Central memory CD8-positive, alpha-beta T cell (primary cell): ENCODE measurements around the gene CTBP1.
A peak's percentile ranks its signal among the peaks of the same experiment; 100 is the strongest.
"Not testable (repeated sequence)": the region's sequence is repeated elsewhere in the genome, so short reads cannot be mapped to it uniquely, and the experiment has no call there.

Experiments
- ATAC-seq: fragments of 150-1000 bp; cut with Tn5 transposase; replicated peaks from 2 replicates; pipeline ENCODE4 v1.10.0; 2022; ENCODE audit warnings: mild to moderate bottlenecking, moderate FRiP score, moderate number of reproducible peaks; ENCODE audit not compliant: poor library complexity, severe bottlenecking; ENCODE audit errors: extremely low read depth
- DNase-seq, 2 donors: peaks; one replicate each; pipeline ENCODE4 v3.0.0; 2021; ENCODE audit warnings: low spot score in 2 of 2
- H3K27ac Mint-ChIP-seq: one replicate; pipeline ENCODE4 v1.8.0; 2022; ENCODE audit warnings: low read depth, mild to moderate bottlenecking, moderate library complexity, mixed read lengths
- H3K27me3 Mint-ChIP-seq: one replicate; pipeline ENCODE4 v1.8.0; 2022; ENCODE audit warnings: mixed read lengths
- H3K36me3 Mint-ChIP-seq: one replicate; pipeline ENCODE4 v1.8.0; 2022; ENCODE audit warnings: mild to moderate bottlenecking, moderate library complexity, mixed read lengths; ENCODE audit not compliant: insufficient read depth
- H3K4me1 Mint-ChIP-seq: one replicate; pipeline ENCODE4 v1.8.0; 2022; ENCODE audit warnings: mixed read lengths
- H3K4me3 Mint-ChIP-seq: one replicate; pipeline ENCODE4 v1.8.0; 2022; ENCODE audit warnings: mild to moderate bottlenecking, moderate library complexity, mixed read lengths
- H3K9me3 Mint-ChIP-seq: one replicate; pipeline ENCODE4 v1.8.0; 2022; ENCODE audit warnings: mixed read lengths

Gene CTBP1

DNA sequence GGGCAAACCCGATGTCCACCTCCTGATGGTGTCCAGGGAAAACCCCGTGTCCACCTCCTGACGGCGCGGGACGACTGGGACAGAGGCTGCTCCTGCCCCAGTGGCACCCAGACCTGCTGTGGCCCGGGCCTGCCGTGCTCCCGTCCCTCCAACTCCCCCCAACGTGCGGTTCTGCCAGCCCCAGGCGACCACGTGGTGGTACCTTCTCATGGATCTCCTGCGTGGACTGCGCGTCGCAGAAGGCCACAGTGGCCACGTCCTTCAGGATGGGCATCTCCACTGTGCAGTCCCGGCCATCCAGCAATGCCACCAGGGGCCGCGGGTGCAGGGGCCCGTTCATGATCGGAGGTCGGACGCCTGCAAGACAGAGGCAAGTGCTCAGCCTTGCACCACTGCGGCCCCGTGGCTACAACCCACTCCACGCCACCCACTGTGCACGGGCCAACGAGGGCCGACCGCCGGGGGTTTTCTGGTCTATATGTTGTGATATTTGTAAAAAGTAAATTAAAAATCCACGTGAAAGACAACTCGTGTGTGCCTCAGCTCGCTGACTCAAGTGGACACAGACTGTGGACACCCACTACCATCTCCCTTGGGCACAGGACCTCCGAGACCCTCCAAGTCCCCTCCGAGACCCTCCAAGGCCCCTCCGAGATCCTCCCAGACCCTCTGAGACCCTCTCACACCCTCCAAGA lies 10.8 kb downstream of the CTBP1 start:
- H3K9me3 Mint-ChIP-seq, result no peaks in the 10 kb centered on the region
- DNase-seq, result no peak
- H3K27me3 Mint-ChIP-seq, result no peaks in the 10 kb centered on the region
- ATAC-seq, result no peak
- no peak overlapping the region for H3K4me3 Mint-ChIP-seq
- peak overlapping the region; percentile 22 for H3K27ac Mint-ChIP-seq
- peaks cover 46% of the 10 kb centered on the region for H3K36me3 Mint-ChIP-seq
- H3K4me1 Mint-ChIP-seq, result peaks cover 24% of the 10 kb centered on the region

DNA sequence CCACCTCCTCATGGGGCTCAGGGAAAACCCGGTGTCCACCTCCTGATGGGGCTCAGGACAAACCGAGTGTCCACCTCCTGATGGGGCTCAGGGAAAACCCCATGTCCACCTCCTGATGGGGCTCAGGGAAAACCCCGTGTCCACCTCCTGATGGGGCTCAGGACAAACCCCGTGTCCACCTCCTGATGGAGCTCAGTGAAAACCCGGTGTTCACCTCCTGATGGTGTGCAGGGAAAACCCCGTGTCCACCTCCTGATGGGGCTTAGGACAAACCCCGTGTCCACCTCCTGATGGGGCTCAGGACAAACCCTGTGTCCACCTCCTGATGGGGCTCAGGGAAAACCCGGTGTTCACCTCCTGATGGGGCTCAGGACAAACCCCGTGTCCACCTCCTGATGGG lies 11.7 kb downstream of the CTBP1 start:
- H3K4me1 Mint-ChIP-seq, result peaks cover 22% of the 10 kb centered on the region
- DNase-seq, H3K27ac Mint-ChIP-seq, H3K4me3 Mint-ChIP-seq, ATAC-seq, H3K27me3 Mint-ChIP-seq, H3K9me3 Mint-ChIP-seq: not testable (repeated sequence)
- H3K36me3 Mint-ChIP-seq, result peaks cover 47% of the 10 kb centered on the region

DNA sequence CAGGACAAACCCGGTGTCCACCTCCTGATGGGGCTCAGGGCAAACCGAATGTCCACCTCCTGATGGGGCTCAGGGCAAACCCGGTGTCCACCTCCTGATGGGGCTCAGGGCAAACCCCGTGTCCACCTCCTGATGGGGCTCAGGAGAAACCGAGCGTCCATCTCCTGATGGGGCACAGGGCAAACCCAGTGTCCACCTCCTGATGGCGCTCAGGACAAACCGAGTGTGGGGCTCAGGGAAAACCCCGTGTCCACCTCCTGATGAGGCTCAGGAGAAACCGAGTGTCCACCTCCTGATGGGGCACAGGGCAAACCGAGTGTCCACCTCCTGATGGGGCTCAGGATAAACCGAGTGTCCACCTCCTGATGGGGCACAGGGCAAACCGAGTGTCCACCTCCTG lies 12.1 kb downstream of the CTBP1 start:
- not testable (repeated sequence) for ATAC-seq, DNase-seq, H3K27me3 Mint-ChIP-seq, H3K27ac Mint-ChIP-seq, H3K4me3 Mint-ChIP-seq, H3K9me3 Mint-ChIP-seq
- Mint-ChIP-seq H3K4me1 (peaks cover 23% of the 10 kb centered on the region), H3K36me3 (peaks cover 49% of the 10 kb centered on the region)

GRCh38 chr4:1236103-1236641 lies 12.8 kb downstream of the CTBP1 start:
- H3K36me3 Mint-ChIP-seq, result peaks cover 49% of the 10 kb centered on the region
- H3K27ac Mint-ChIP-seq, result peak overlapping the region; percentile 82
- ATAC-seq, result no peak

GRCh38 chr4:1235381-1236102 lies 13.4 kb downstream of the CTBP1 start:
- Mint-ChIP-seq H3K4me1 (peaks cover 24% of the 10 kb centered on the region), H3K9me3 (no peaks in the 10 kb centered on the region), H3K27me3 (no peaks in the 10 kb centered on the region), H3K36me3 (peaks cover 49% of the 10 kb centered on the region), H3K27ac (peak overlapping the region; percentile 82), H3K4me3 (no peak overlapping the region)
- DNase-seq (no peak), ATAC-seq (no peak)

More at GRCh38 chr4:1236103-1236641, 12.8 kb downstream of the CTBP1 start:
- Mint-ChIP-seq H3K27me3 (no peaks in the 10 kb centered on the region), H3K4me3 (no peak overlapping the region), H3K9me3 (no peaks in the 10 kb centered on the region), H3K4me1 (peaks cover 24% of the 10 kb centered on the region)
- no peak for DNase-seq

- Mint-ChIP-seq H3K27ac (peak overlapping the region; percentile 82), H3K9me3 (no peaks in the 10 kb centered on the region), H3K4me3 (no peak overlapping the region), H3K4me1 (peaks cover 24% of the 10 kb centered on the region), H3K36me3 (peaks cover 51% of the 10 kb centered on the region), H3K27me3 (no peaks in the 10 kb centered on the region)
- DNase-seq, result no peak
- ATAC-seq, result no peak
Measured at GRCh38 chr4:1234811-1235292, 14.1 kb downstream of the CTBP1 start.

DNA sequence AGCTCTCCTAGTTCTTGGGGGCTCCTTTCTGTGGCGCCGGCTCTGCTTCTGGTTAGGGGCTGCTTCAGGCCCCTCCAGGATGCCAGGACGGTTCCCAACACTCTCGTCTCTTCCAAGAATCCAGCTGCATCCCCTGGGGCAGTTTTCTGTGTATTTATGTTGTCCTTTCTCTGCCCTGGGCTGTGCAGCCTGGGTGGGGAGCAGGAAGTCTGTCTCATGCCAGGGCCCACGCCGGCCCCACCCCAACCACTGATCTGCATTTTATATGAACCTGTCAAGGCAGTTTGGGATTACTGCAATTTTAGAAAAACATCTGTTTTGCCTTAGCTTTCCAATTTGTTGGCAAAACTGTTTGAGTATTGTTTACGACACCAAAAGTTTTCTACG lies 14.6 kb downstream of the CTBP1 start:
- Mint-ChIP-seq H3K4me3 (no peak overlapping the region), H3K4me1 (peaks cover 24% of the 10 kb centered on the region), H3K27me3 (no peaks in the 10 kb centered on the region), H3K9me3 (no peaks in the 10 kb centered on the region), H3K36me3 (peaks cover 51% of the 10 kb centered on the region), H3K27ac (peak overlapping the region; percentile 53)
- no peak for DNase-seq
- no peak for ATAC-seq

DNA sequence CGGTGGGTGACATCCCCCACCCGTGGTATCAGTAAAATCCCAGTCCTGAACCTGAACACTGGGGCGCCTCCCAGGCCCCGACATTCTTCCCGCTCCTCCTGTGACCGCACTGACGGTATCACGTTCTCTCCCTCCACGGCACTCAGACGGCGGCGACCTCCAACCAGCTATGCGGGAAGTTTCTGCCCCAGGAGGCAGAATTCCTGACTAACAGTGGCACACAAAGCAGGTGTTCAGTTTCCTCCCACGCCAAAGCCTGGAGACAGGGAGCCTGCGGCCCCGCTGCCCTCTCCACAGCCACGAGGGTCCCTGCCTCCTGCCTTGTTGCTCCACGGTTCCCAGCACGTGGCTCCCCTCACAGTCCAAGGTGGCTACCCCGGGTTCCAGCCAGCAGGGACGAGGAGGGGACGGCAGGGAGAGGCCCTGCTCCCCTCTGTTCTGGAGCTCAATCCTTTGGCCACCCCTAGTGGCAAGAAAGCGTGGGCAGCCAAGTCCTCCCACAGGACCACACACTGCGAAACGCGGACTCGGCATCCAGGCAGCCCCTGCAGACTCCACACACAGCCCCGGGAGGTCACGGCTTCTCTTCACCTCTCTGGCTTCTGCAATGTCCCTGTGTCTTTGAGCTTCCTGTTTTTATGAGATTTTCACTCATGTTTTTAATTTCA lies 15.2 kb downstream of the CTBP1 start:
- Mint-ChIP-seq H3K27ac (peak overlapping the region; percentile 53), H3K9me3 (no peaks in the 10 kb centered on the region), H3K36me3 (peaks cover 51% of the 10 kb centered on the region), H3K27me3 (no peaks in the 10 kb centered on the region), H3K4me1 (peaks cover 24% of the 10 kb centered on the region), H3K4me3 (no peak overlapping the region)
- ATAC-seq (no peak), DNase-seq (no peak)

GRCh38 chr4:1232661-1233621 lies 16.0 kb downstream of the CTBP1 start:
- H3K4me1 Mint-ChIP-seq, result peaks cover 24% of the 10 kb centered on the region
- H3K27me3 Mint-ChIP-seq, result no peaks in the 10 kb centered on the region
- ATAC-seq (no peak), DNase-seq (no peak)
- H3K36me3 Mint-ChIP-seq, result peaks cover 45% of the 10 kb centered on the region
- H3K4me3 Mint-ChIP-seq, result no peak overlapping the region
- H3K9me3 Mint-ChIP-seq, result no peaks in the 10 kb centered on the region
- H3K27ac Mint-ChIP-seq, result peak overlapping the region; percentile 74

- H3K4me1 Mint-ChIP-seq, result peaks cover 34% of the 10 kb centered on the region
- DNase-seq, result no peak
- ATAC-seq, result no peak
- H3K27ac Mint-ChIP-seq, result peak overlapping the region; percentile 74
- H3K36me3 Mint-ChIP-seq, result peaks cover 48% of the 10 kb centered on the region
- H3K9me3 Mint-ChIP-seq, result no peaks in the 10 kb centered on the region
- H3K27me3 Mint-ChIP-seq, result no peaks in the 10 kb centered on the region
- H3K4me3 Mint-ChIP-seq, result no peak overlapping the region
Measured at GRCh38 chr4:1231637-1232360, 17.1 kb downstream of the CTBP1 start.

GRCh38 chr4:1230971-1231636 lies 17.8 kb downstream of the CTBP1 start:
- Mint-ChIP-seq H3K36me3 (peaks cover 53% of the 10 kb centered on the region), H3K9me3 (no peaks in the 10 kb centered on the region), H3K4me1 (peaks cover 34% of the 10 kb centered on the region), H3K27me3 (no peaks in the 10 kb centered on the region), H3K4me3 (peak overlapping the region; percentile 29), H3K27ac (no peak overlapping the region)
- ATAC-seq, result no peak
- no peak for DNase-seq
